ENCODE measurements around the gene DCK.
"Not testable (repeated sequence)": the region's sequence is repeated elsewhere in the genome, so short reads cannot be mapped to it uniquely, and the experiment has no call there.

DCK gene

GRCh38 chr4:71052034-71052433 lies 58.6 kb downstream of the DCK start:
- no peak for DNase-seq
- no peak overlapping the region for H2BK5ac ChIP-seq (ENCODE audit: low read depth, low read length, poor library complexity, severe bottlenecking)
- no peak overlapping the region for H4K91ac ChIP-seq (ENCODE audit: low read length)
- H2BK12ac ChIP-seq (ENCODE audit: low read length in 2 of 2): no peak overlapping the region
- H2AK5ac ChIP-seq (ENCODE audit: low read length, severe bottlenecking): no peak overlapping the region
- H3K4me2 ChIP-seq (ENCODE audit: low read length, poor library complexity, severe bottlenecking): no peak overlapping the region
- H3K18ac ChIP-seq (ENCODE audit: low read depth in 1 of 2, low read length in 2 of 2): no peak overlapping the region
- no peak overlapping the region for H3K14ac ChIP-seq (ENCODE audit: low read length in 2 of 2)
- H2AFZ ChIP-seq (ENCODE audit: low read depth, low read length): no peak overlapping the region
- no peak overlapping the region for H3K4ac ChIP-seq (ENCODE audit: low read depth in 1 of 2, low read length in 2 of 2)
- H3K9me3 ChIP-seq (ENCODE audit: control insufficient read depth, low read length): no peaks in the 10 kb centered on the region
- 90% methylated on average over 5 of the region's 7 CpGs for WGBS
- no peak overlapping the region for H3K27ac ChIP-seq (ENCODE audit: low read length, poor library complexity, severe bottlenecking)
- no peak overlapping the region for H4K8ac ChIP-seq (ENCODE audit: low read length)
- H2BK15ac ChIP-seq (ENCODE audit: low read depth, poor library complexity, severe bottlenecking): no peak overlapping the region
- no peak overlapping the region for H3K23ac ChIP-seq (ENCODE audit: low read length in 2 of 2)
- no peak overlapping the region for H2BK120ac ChIP-seq (ENCODE audit: low read depth, low read length)
- no peaks in the 10 kb centered on the region for H3K27me3 ChIP-seq (ENCODE audit: control insufficient read depth in 1 of 2, insufficient read depth in 1 of 2, low read length in 2 of 2)
- H3K4me3 ChIP-seq (ENCODE audit: insufficient read depth in 1 of 2, low read depth in 1 of 2, low read length in 2 of 2): no peak overlapping the region
- H3K4me1 ChIP-seq (ENCODE audit: control insufficient read depth, insufficient read depth, low read depth, low read length): no peaks in the 10 kb centered on the region
- no peak overlapping the region for H3K9ac ChIP-seq (ENCODE audit: low read length)
- H3K36me3 ChIP-seq (ENCODE audit: control insufficient read depth in 1 of 2, insufficient read depth in 2 of 2, low read depth in 1 of 2, low read length in 2 of 2): no peaks in the 10 kb centered on the region
- H3K79me1 ChIP-seq (replicated peaks; ENCODE audit: low read length, poor library complexity, severe bottlenecking): no peaks in the 10 kb centered on the region

GRCh38 chr4:71052716-71053115 lies 59.3 kb downstream of the DCK start:
- Histone ChIP-seq H4K8ac (ENCODE audit: low read length) (no peak overlapping the region), H3K14ac (ENCODE audit: low read length in 2 of 2) (no peak overlapping the region), H3K4ac (ENCODE audit: low read depth in 1 of 2, low read length in 2 of 2) (no peak overlapping the region), H2BK15ac (ENCODE audit: low read depth, poor library complexity, severe bottlenecking) (no peak overlapping the region), H2BK120ac (ENCODE audit: low read depth, low read length) (no peak overlapping the region), H3K9me3 (ENCODE audit: control insufficient read depth, low read length) (no peaks in the 10 kb centered on the region), H2AFZ (ENCODE audit: low read depth, low read length) (no peak overlapping the region), H2BK5ac (ENCODE audit: low read depth, low read length, poor library complexity, severe bottlenecking) (no peak overlapping the region), H3K4me1 (ENCODE audit: control insufficient read depth, insufficient read depth, low read depth, low read length) (no peaks in the 10 kb centered on the region), H3K18ac (ENCODE audit: low read depth in 1 of 2, low read length in 2 of 2) (no peak overlapping the region), H3K27me3 (ENCODE audit: control insufficient read depth in 1 of 2, insufficient read depth in 1 of 2, low read length in 2 of 2) (no peaks in the 10 kb centered on the region), H2BK12ac (ENCODE audit: low read length in 2 of 2) (no peak overlapping the region), H3K23ac (ENCODE audit: low read length in 2 of 2) (no peak overlapping the region), H3K27ac (ENCODE audit: low read length, poor library complexity, severe bottlenecking) (no peak overlapping the region), H3K36me3 (ENCODE audit: control insufficient read depth in 1 of 2, insufficient read depth in 2 of 2, low read depth in 1 of 2, low read length in 2 of 2) (no peaks in the 10 kb centered on the region), H2AK5ac (ENCODE audit: low read length, severe bottlenecking) (no peak overlapping the region), H4K91ac (ENCODE audit: low read length) (no peak overlapping the region), H3K79me1 (replicated peaks; ENCODE audit: low read length, poor library complexity, severe bottlenecking) (no peaks in the 10 kb centered on the region), H3K4me2 (ENCODE audit: low read length, poor library complexity, severe bottlenecking) (no peak overlapping the region), H3K9ac (ENCODE audit: low read length) (no peak overlapping the region), H3K4me3 (ENCODE audit: insufficient read depth in 1 of 2, low read depth in 1 of 2, low read length in 2 of 2) (no peak overlapping the region)
- 86% methylated on average over 1 of the region's 2 CpGs for WGBS
- DNase-seq: no peak

GRCh38 chr4:71053613-71054012 lies 60.2 kb downstream of the DCK start:
- H3K27ac ChIP-seq (ENCODE audit: low read length, poor library complexity, severe bottlenecking); H3K14ac ChIP-seq (ENCODE audit: low read length in 2 of 2); H3K23ac ChIP-seq (ENCODE audit: low read length in 2 of 2); H2BK15ac ChIP-seq (ENCODE audit: low read depth, poor library complexity, severe bottlenecking); DNase-seq; H3K9me3 ChIP-seq (ENCODE audit: control insufficient read depth, low read length); H3K18ac ChIP-seq (ENCODE audit: low read depth in 1 of 2, low read length in 2 of 2); H3K4me3 ChIP-seq (ENCODE audit: insufficient read depth in 1 of 2, low read depth in 1 of 2, low read length in 2 of 2); H3K79me1 ChIP-seq (replicated peaks; ENCODE audit: low read length, poor library complexity, severe bottlenecking); H3K9ac ChIP-seq (ENCODE audit: low read length); H4K91ac ChIP-seq (ENCODE audit: low read length); H4K8ac ChIP-seq (ENCODE audit: low read length); H3K36me3 ChIP-seq (ENCODE audit: control insufficient read depth in 1 of 2, insufficient read depth in 2 of 2, low read depth in 1 of 2, low read length in 2 of 2); H2BK120ac ChIP-seq (ENCODE audit: low read depth, low read length); H2AK5ac ChIP-seq (ENCODE audit: low read length, severe bottlenecking); H2BK5ac ChIP-seq (ENCODE audit: low read depth, low read length, poor library complexity, severe bottlenecking); H3K4ac ChIP-seq (ENCODE audit: low read depth in 1 of 2, low read length in 2 of 2); H3K4me1 ChIP-seq (ENCODE audit: control insufficient read depth, insufficient read depth, low read depth, low read length); H2BK12ac ChIP-seq (ENCODE audit: low read length in 2 of 2); H3K4me2 ChIP-seq (ENCODE audit: low read length, poor library complexity, severe bottlenecking); H2AFZ ChIP-seq (ENCODE audit: low read depth, low read length); H3K27me3 ChIP-seq (ENCODE audit: control insufficient read depth in 1 of 2, insufficient read depth in 1 of 2, low read length in 2 of 2): not testable (repeated sequence)
- no CpG with 5 or more reads among the region's 1 CpG for WGBS

- not testable (repeated sequence) for H3K4ac ChIP-seq (ENCODE audit: low read depth in 1 of 2, low read length in 2 of 2); H3K27ac ChIP-seq (ENCODE audit: low read length, poor library complexity, severe bottlenecking); H3K36me3 ChIP-seq (ENCODE audit: control insufficient read depth in 1 of 2, insufficient read depth in 2 of 2, low read depth in 1 of 2, low read length in 2 of 2); H2BK15ac ChIP-seq (ENCODE audit: low read depth, poor library complexity, severe bottlenecking); H2BK5ac ChIP-seq (ENCODE audit: low read depth, low read length, poor library complexity, severe bottlenecking); H2BK120ac ChIP-seq (ENCODE audit: low read depth, low read length); H3K27me3 ChIP-seq (ENCODE audit: control insufficient read depth in 1 of 2, insufficient read depth in 1 of 2, low read length in 2 of 2); H3K9ac ChIP-seq (ENCODE audit: low read length); H3K4me3 ChIP-seq (ENCODE audit: insufficient read depth in 1 of 2, low read depth in 1 of 2, low read length in 2 of 2); H4K91ac ChIP-seq (ENCODE audit: low read length); H3K4me1 ChIP-seq (ENCODE audit: control insufficient read depth, insufficient read depth, low read depth, low read length); H3K79me1 ChIP-seq (replicated peaks; ENCODE audit: low read length, poor library complexity, severe bottlenecking); H2AK5ac ChIP-seq (ENCODE audit: low read length, severe bottlenecking); H4K8ac ChIP-seq (ENCODE audit: low read length); DNase-seq; H3K23ac ChIP-seq (ENCODE audit: low read length in 2 of 2); H3K18ac ChIP-seq (ENCODE audit: low read depth in 1 of 2, low read length in 2 of 2); H3K9me3 ChIP-seq (ENCODE audit: control insufficient read depth, low read length); H3K4me2 ChIP-seq (ENCODE audit: low read length, poor library complexity, severe bottlenecking); H3K14ac ChIP-seq (ENCODE audit: low read length in 2 of 2); H2BK12ac ChIP-seq (ENCODE audit: low read length in 2 of 2); H2AFZ ChIP-seq (ENCODE audit: low read depth, low read length)
- whole genome bisulfite sequencing: 82% methylated on average over 13 of the region's 16 CpGs
Measured at GRCh38 chr4:71059573-71059972, 66.1 kb downstream of the DCK start.

All from mesenchymal stem cell (in vitro differentiated cells and primary cell).